ENCODE results near the gene CLEC4M.

DNA sequence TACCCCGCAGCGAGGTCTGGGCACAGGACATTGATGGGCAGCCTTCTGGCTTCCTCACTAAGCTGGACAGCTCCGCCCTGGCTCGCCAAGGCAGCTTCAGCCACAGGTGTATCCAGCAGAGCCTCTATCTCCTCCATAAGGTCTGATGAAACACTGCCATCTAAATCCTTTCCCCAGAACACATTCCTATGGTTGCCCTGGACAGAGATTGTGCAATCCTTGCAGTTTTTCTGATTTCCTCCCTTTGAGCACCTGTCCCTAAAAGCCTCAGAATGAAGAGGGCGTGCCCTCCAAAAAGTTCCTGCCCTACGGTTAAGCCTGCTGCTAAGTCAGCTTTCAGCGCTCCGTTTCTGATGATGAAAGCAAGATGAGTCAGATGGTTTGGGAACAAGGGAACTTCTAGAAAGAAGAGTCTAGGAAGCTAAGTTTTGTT is 21.0 kb downstream of the CLEC4M start:
- TF ChIP-seq POLR2A (IDR thresholded peaks at IDR 0.05; ENCODE audit: control extremely low read depth in 1 of 2, low read depth in 2 of 2, low read length in 2 of 2), result no peak
- TF ChIP-seq EGR1 (IDR thresholded peaks at IDR 0.05; ENCODE audit: borderline replicate concordance, low read depth, low read length), result no peak
- TF ChIP-seq, protein P1, sequence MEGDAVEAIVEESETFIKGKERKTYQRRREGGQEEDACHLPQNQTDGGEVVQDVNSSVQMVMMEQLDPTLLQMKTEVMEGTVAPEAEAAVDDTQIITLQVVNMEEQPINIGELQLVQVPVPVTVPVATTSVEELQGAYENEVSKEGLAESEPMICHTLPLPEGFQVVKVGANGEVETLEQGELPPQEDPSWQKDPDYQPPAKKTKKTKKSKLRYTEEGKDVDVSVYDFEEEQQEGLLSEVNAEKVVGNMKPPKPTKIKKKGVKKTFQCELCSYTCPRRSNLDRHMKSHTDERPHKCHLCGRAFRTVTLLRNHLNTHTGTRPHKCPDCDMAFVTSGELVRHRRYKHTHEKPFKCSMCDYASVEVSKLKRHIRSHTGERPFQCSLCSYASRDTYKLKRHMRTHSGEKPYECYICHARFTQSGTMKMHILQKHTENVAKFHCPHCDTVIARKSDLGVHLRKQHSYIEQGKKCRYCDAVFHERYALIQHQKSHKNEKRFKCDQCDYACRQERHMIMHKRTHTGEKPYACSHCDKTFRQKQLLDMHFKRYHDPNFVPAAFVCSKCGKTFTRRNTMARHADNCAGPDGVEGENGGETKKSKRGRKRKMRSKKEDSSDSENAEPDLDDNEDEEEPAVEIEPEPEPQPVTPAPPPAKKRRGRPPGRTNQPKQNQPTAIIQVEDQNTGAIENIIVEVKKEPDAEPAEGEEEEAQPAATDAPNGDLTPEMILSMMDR (IDR thresholded peaks at IDR 0.05; ENCODE audit: control extremely low read depth in 1 of 3, insufficient read depth in 1 of 3, low read depth in 1 of 3, low read length in 3 of 3), result no peak
- TF ChIP-seq YY1 (IDR thresholded peaks at IDR 0.05; ENCODE audit: low read depth, low read length), result no peak

All from H1 (cell line).